HuH-7 (cell line): ENCODE results near the gene NOX5.
"Not testable (repeated sequence)": the region's sequence is repeated elsewhere in the genome, so short reads cannot be mapped to it uniquely, and the experiment has no call there.

Source experiments
- DNase-seq: peaks from one replicate; pipeline ENCODE4 v3.0.0; 2011; ENCODE audit warnings: low spot score

NOX5 gene

GRCh38 chr15:69014454-69014853 is at the start of gene NOX5:
TSS of gene NOX5 (plus strand) at chr15:69014695. CDS start at chr15:69014736, 41 bp downstream.
- DNase-seq: no peak

- DNase-seq: no peak
These were observed 47.5 kb upstream of the NOX5 start for GRCh38 chr15:68966996-68967395.

GRCh38 chr15:68967948-68968347 is 46.5 kb upstream of the NOX5 start:
- no peak for DNase-seq

- DNase-seq: no peak
These were observed 45.2 kb upstream of the NOX5 start for GRCh38 chr15:68969298-68969697.

- DNase-seq: no peak
These were observed 42.1 kb upstream of the NOX5 start for GRCh38 chr15:68972201-68973065.

- not testable (repeated sequence) for DNase-seq
These were observed 38.8 kb upstream of the NOX5 start for GRCh38 chr15:68975651-68976160.

- not testable (repeated sequence) for DNase-seq
These were observed 37.1 kb upstream of the NOX5 start for GRCh38 chr15:68977426-68977825.

- DNase-seq: no peak
These were observed 35.5 kb upstream of the NOX5 start for GRCh38 chr15:68979006-68979405.

- no peak for DNase-seq
These were observed 34.7 kb upstream of the NOX5 start for GRCh38 chr15:68979816-68980215.

GRCh38 chr15:68980786-68981185 is 33.7 kb upstream of the NOX5 start:
- no peak for DNase-seq

GRCh38 chr15:68981941-68982340 is 32.6 kb upstream of the NOX5 start:
- DNase-seq: no peak

- no peak for DNase-seq
These were observed 31.4 kb upstream of the NOX5 start for GRCh38 chr15:68982976-68983563.

- DNase-seq: no peak
These were observed 30.5 kb upstream of the NOX5 start for GRCh38 chr15:68983961-68984481.

GRCh38 chr15:68984586-68984985 is 29.9 kb upstream of the NOX5 start:
- DNase-seq: no peak

GRCh38 chr15:68985361-68985891 is 29.1 kb upstream of the NOX5 start:
- DNase-seq: no peak

GRCh38 chr15:68986322-68986721 is 28.2 kb upstream of the NOX5 start:
- DNase-seq: no peak

GRCh38 chr15:68987120-68987519 is 27.4 kb upstream of the NOX5 start:
- no peak for DNase-seq

- DNase-seq: no peak
These were observed 26.8 kb upstream of the NOX5 start for GRCh38 chr15:68987676-68988075.

- no peak for DNase-seq
These were observed 24.8 kb upstream of the NOX5 start for GRCh38 chr15:68989541-68990230.

GRCh38 chr15:68990231-68990991 is 24.1 kb upstream of the NOX5 start:
- DNase-seq: no peak

- DNase-seq: no peak
These were observed 23.4 kb upstream of the NOX5 start for GRCh38 chr15:68990992-68991500.
